Testis (tissue), 2 donors: ENCODE measurements around the gene CDC42BPB.

Experiments
- POLR2A ChIP-seq: fragments of 450-650 bp; IDR thresholded peaks from one replicate; pipeline ENCODE4 v1.6.1; 2017; ENCODE audit warnings: antibody characterized with exemption, mild to moderate bottlenecking, moderate library complexity
- TF ChIP-seq, protein P1 (sequence below), 3 experiments: fragments of 450-650 bp in 2 of 3; fragments of 200-600 bp in 1 of 3; sonication (generic) in 1 of 3; IDR thresholded peaks; one replicate each; pipeline ENCODE4 v1.5.1; 2016 to 2019; ENCODE audit warnings: antibody characterized with exemption in 3 of 3, mild to moderate bottlenecking in 2 of 3, moderate library complexity in 1 of 3

- TF ChIP-seq, protein P1, sequence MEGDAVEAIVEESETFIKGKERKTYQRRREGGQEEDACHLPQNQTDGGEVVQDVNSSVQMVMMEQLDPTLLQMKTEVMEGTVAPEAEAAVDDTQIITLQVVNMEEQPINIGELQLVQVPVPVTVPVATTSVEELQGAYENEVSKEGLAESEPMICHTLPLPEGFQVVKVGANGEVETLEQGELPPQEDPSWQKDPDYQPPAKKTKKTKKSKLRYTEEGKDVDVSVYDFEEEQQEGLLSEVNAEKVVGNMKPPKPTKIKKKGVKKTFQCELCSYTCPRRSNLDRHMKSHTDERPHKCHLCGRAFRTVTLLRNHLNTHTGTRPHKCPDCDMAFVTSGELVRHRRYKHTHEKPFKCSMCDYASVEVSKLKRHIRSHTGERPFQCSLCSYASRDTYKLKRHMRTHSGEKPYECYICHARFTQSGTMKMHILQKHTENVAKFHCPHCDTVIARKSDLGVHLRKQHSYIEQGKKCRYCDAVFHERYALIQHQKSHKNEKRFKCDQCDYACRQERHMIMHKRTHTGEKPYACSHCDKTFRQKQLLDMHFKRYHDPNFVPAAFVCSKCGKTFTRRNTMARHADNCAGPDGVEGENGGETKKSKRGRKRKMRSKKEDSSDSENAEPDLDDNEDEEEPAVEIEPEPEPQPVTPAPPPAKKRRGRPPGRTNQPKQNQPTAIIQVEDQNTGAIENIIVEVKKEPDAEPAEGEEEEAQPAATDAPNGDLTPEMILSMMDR (IDR thresholded peaks at IDR 0.05): no peak
- no peak for TF ChIP-seq POLR2A
These were observed 155.7 kb downstream of the CDC42BPB start for GRCh38 chr14:102901633-102902032.
